MG63 (cell line): Measurements from ENCODE around the gene SPTA1. TPM values are rescaled to one million over a fixed set of nuclear protein-coding genes. Genes with fewer than 3 reads are reported as not detected.
"Not testable (repeated sequence)": the region's sequence is repeated elsewhere in the genome, so short reads cannot be mapped to it uniquely, and the experiment has no call there.

Experiments used
- DNase-seq: peaks from one replicate; pipeline ENCODE4 v3.0.0-alpha.2; 2020
- H3K27me3 ChIP-seq: fragments of 250-450 bp; sonication (Bioruptor Pico); 2 replicates; pipeline ENCODE4 v1.5.1; 2020; ENCODE audit warnings: mild to moderate bottlenecking, moderate library complexity
- H3K36me3 ChIP-seq: fragments of 250-450 bp; sonication (Bioruptor Pico); 2 replicates; pipeline ENCODE4 v1.5.1; 2020; ENCODE audit warnings: mild to moderate bottlenecking, moderate library complexity
- H3K4me3 ChIP-seq: fragments of 250-450 bp; sonication (Bioruptor Pico); 2 replicates; pipeline ENCODE4 v1.5.1; 2020; ENCODE audit warnings: mild to moderate bottlenecking, moderate library complexity
- H3K9me3 ChIP-seq: fragments of 250-450 bp; sonication (Bioruptor Pico); 2 replicates; pipeline ENCODE4 v1.5.1; 2020; ENCODE audit warnings: mild to moderate bottlenecking, moderate library complexity
- total RNA-seq: library from RNA; depleted of rRNA; stranded (reverse); fragments of >200 nt; shearing (Covaris generic); gene quantifications from 2 replicates; pipeline ENCODE4 v1.2.3, GENCODE V29; 2014; ENCODE audit warnings: low replicate concordance

The SPTA1 gene
- total RNA-seq, 1 experiment from 2014 or later, result not detected

DNA sequence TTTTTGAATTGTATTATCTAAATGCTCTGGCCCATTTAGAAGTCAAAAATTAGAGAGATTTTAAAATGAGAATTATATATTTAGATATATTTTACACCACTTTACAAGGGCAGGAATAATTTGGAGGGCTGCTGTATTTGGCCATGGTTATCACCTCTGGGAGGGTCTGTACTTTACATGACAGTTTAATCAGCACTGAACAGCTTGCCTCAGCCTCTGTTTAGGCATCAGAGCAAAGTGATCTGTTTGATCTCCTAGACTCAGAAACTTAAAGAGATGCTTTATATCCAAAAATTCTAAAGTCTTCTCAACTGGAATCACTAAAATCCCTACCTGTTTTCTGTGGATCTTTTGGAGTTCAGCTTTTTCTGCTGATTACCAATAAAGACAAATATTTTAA, 5.4 kb upstream of the SPTA1 start:
- no peaks in the 10 kb centered on the region for H3K9me3 ChIP-seq
- no peak for DNase-seq
- H3K36me3 ChIP-seq, result no peaks in the 10 kb centered on the region
- no peaks in the 10 kb centered on the region for H3K27me3 ChIP-seq
- no peak overlapping the region for H3K4me3 ChIP-seq

DNA sequence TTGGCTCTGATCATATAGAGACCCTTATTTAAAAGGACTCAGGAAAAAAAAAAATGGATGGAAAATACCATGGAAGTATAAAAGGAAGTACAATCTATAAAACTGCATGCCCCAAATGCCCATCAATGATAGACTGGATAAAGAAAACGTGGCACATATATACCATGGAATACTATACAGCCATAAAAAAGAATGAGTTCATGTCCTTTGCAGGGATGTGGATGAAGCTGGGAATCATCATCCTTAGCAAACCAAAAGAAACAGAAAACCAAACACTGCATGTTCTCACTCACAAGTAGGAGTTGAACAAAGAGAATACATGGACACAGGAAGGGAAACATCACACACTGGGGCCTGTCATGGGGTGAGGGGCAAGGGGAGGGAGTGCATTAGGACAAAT, 4.6 kb upstream of the SPTA1 start:
- H3K4me3 ChIP-seq, DNase-seq, H3K36me3 ChIP-seq, H3K27me3 ChIP-seq, H3K9me3 ChIP-seq: not testable (repeated sequence)

DNA sequence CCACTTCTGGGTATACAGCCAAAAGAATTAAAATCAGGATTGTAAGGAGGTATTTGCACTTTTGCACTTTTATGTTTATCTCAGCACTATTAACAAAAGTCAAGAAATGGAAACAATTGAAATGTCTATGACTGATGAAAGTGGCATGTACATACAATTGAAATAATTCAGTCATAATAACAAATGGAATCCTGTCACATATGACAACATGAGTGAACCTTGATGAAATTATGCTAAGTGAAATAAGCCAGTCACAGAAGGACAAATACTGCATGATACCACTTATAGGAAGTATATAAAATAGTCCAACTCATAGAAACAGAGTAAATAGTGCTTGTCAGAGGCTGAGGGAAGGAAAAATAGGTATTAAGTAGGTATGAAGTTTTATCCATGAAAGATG, 3.4 kb upstream of the SPTA1 start:
- DNase-seq, result no peak
- no peak overlapping the region for H3K4me3 ChIP-seq
- H3K9me3 ChIP-seq, result no peaks in the 10 kb centered on the region
- H3K36me3 ChIP-seq, result no peaks in the 10 kb centered on the region
- no peaks in the 10 kb centered on the region for H3K27me3 ChIP-seq

DNA sequence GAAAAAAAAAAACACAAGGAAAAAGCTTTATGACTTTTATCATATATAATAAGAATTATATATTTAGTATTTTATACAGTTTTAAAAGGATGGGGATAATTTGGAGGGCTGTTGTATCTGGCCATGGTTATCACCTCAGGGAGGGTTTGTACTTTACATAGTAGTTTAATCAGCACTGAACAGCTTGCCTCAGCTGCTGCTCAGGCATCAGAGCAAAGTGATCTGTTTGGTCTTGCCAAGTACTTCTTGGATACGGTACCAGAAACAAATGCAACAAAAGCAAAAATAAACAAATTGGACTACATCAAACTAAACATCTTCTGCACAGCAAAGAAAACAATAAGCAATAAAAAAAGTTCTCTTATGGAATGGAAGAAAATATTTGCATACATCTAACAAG, 2.6 kb upstream of the SPTA1 start:
- no peak for DNase-seq

DNA sequence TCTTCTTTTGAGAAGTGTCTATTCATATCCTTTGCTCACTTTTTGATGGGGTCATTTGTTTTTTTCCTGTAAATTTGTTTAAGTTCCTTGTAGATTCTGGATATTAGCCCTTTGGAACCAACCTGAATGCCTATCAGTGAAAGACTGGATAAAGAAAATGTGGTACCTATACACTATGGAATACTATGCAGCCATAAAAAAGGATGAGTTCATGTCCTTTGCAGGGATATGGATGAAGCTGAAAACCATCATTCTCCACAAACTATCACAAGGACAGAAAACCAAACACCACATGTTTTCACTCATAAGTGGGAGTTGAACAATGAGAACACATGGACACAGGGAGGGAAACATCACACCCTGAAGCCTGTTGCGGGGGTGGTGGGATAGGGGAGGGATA, 1.8 kb upstream of the SPTA1 start:
- not testable (repeated sequence) for H3K36me3 ChIP-seq, DNase-seq, H3K4me3 ChIP-seq, H3K27me3 ChIP-seq, H3K9me3 ChIP-seq

More for the DNA sequence above, 2.6 kb upstream of the SPTA1 start:
- Histone ChIP-seq H3K4me3 (no peak overlapping the region), H3K9me3 (no peaks in the 10 kb centered on the region), H3K27me3 (peaks cover under 1% of the 10 kb centered on the region; the same call in 1 of the 2 replicates), H3K36me3 (no peaks in the 10 kb centered on the region)

DNA sequence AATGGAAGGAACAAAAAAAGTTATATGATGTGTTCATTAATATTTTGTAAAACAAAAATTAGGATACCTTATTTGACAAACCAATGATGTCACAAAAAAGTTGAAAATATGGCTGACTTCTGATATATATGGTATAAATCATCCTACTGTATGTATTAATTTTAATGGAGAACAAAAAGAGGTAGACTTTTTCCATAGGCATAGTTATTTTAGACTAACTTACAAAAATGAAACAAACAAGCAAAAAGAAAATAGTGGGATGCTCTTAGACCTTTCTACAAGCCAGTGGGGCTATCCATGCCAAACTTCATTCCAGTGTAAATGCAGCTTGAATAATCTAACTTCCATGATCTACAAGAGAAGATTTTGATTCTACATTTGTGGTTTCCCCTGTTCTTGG, 522 bp upstream of the SPTA1 start:
- Histone ChIP-seq H3K27me3 (peaks cover 4% of the 10 kb centered on the region; the same call in 1 of the 2 replicates), H3K9me3 (no peaks in the 10 kb centered on the region), H3K4me3 (no peak overlapping the region), H3K36me3 (no peaks in the 10 kb centered on the region)
- no peak for DNase-seq

DNA sequence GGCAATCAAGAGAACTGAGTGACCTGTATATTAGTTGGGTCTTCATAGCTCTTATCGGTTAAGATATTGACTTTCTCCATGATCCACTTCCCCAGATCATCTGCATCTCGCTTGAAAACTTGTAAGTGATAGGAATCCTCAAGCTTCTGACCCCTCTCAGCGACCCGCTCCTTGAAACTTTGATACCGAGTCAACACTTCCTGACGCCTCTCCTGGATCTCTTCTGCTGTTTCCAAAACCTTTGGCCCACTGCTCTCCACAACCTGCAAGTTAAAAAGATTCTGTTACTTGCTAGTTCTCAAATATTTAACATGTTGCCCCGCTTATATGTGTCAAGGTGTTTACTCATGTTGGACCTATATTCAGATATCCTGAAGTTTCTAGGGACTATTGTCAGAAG, 1.4 kb downstream of the SPTA1 start:
- Histone ChIP-seq H3K9me3 (no peaks in the 10 kb centered on the region), H3K36me3 (no peaks in the 10 kb centered on the region), H3K27me3 (peaks cover 7% of the 10 kb centered on the region), H3K4me3 (no peak overlapping the region)
- DNase-seq, result no peak

DNA sequence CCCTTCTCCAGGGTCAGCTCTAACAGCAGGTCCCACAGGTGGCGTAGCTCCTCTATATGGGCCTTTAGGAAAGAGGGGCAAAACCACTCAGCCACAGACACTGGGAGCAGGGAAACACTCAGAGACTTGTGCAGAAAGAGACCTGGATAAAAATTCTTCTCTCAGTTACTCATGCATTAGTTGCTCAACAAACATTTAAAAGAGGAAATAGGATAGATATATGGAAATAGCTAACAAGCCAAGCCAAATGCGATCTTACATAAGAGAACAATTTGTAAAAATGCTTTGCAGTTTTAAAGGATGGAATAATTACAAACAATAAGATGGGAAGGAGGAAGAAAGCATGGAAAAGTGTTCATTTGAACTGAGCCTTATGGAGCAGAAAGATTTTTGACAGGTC, 4.9 kb downstream of the SPTA1 start:
- Histone ChIP-seq H3K9me3 (no peaks in the 10 kb centered on the region), H3K4me3 (no peak overlapping the region), H3K36me3 (no peaks in the 10 kb centered on the region), H3K27me3 (peaks cover 7% of the 10 kb centered on the region)
- DNase-seq, result no peak

DNA sequence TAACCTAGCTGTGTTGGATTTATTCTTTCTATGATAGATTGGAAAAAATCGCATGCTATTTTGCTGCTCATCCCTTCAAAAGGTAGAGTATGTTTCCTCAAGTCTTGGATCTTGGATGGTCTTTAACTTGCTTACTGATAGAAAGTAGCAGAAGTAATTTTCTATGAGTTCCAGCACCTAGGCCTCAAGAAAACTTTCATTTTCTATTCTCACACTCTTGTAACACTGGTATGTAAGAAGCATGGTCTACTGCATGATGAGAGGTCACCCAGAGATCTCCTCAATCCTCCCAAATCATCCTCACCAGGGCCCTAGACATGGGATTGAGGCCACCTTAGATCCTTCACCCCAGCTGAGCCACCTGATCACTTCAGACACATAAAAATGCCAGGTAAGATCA, 7.2 kb downstream of the SPTA1 start:
- no peaks in the 10 kb centered on the region for H3K36me3 ChIP-seq
- no peaks in the 10 kb centered on the region for H3K9me3 ChIP-seq
- H3K27me3 ChIP-seq, result peaks cover 7% of the 10 kb centered on the region
- DNase-seq, result no peak
- H3K4me3 ChIP-seq, result no peak overlapping the region

DNA sequence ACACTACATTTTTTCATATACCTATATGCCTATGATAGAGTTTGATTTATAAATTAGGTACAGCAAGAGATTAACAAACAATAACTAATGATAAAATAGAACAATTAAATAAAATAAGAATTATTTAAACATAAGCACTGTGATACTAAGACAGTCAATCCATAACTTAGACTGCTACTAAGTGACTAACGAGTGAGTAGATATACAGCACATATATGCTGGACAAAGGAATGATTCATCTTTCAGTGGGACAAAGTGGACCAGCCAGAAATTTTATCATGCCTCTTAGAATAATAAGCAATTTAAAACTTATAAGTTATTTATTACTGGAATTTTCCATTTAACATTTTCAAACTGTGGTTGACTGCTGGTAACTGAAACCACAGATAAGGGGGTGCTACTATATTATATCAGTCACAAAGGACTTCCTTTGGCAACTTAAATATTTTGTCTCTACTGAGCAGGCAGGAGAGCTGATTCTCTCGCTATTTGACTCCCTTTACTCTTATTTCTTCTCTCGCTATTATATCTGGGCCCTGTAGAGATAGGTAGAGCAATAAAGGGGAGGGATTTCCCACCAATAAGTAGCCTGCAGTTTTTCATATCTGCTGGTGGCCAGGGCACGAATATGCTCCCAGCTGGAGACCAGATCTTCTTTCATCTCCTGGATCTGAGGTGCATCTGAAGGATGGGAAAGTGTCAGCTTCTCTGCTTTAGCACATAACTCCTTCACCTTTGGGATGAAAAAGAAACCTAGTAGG, 10.8 kb downstream of the SPTA1 start:
- DNase-seq, result no peak
- H3K4me3 ChIP-seq, result no peak overlapping the region
- peaks cover 3% of the 10 kb centered on the region; the same call in 1 of the 2 replicates for H3K27me3 ChIP-seq
- H3K9me3 ChIP-seq, result no peaks in the 10 kb centered on the region
- H3K36me3 ChIP-seq, result no peaks in the 10 kb centered on the region

DNA sequence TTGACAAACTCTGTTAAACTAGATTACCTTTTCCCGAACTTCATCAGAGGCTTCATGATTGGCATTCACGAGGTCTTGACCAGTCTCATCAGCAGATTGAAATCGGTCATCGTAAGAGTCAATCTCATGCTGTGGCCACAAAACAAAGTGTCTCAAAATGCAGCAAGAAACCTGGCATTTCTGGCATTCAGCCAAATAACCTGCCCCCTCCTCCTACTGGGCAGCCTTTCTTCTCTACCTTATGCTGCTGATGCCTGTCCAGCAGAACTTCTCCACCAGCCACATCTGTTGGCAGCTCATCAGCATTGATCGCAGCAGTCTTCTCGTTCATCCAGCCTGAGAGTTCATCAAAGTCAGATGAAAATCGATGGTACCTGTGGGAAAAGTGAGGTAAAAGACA, 12.2 kb downstream of the SPTA1 start:
- H3K27me3 ChIP-seq, result no peaks in the 10 kb centered on the region; the same call in none of the 2 replicates
- no peaks in the 10 kb centered on the region for H3K36me3 ChIP-seq
- no peaks in the 10 kb centered on the region for H3K9me3 ChIP-seq
- no peak overlapping the region for H3K4me3 ChIP-seq
- no peak for DNase-seq

DNA sequence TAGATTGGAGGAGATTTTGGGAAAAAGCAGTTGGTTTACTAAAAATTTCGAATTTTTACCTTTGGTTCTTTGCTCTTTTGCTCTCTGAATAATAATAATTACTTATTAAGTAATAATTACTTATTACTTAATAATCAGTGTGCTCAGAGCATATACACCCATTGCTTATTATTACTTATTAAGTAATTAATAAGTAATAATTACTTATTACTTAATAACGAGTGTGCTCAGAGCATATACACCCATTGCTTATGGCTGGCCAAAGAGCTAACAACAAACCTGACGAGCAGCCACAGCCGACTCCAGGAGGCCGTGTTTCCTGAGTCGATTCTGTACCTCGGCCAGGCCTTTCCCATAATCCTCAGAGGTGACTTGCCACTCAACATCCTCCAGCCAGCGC, 20.5 kb downstream of the SPTA1 start:
- Histone ChIP-seq H3K4me3 (no peak overlapping the region), H3K9me3 (no peaks in the 10 kb centered on the region), H3K27me3 (peaks cover 2% of the 10 kb centered on the region; the same call in 1 of the 2 replicates), H3K36me3 (no peaks in the 10 kb centered on the region)
- no peak for DNase-seq

DNA sequence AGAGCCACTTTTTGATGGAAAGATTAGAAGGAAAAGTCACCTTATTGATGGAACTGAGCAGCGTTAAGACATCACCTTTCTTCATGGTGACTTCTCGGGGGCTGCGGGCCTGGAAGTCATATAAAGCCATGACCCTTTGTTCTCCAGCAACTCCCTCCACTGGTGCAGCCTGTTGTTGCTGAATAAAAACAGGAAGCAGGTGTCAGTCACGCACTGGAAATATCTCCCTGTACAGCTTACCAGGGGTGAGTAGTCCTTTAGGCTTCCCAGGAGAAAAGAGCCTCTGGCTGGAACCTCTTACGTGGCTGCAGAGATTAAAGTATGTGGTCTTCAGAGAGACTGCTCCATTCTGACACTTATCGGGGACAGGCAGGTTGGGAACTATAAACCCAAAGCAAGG, 31.9 kb downstream of the SPTA1 start:
- Histone ChIP-seq H3K36me3 (no peaks in the 10 kb centered on the region), H3K4me3 (no peak overlapping the region), H3K27me3 (no peaks in the 10 kb centered on the region), H3K9me3 (no peaks in the 10 kb centered on the region)
- no peak for DNase-seq

DNA sequence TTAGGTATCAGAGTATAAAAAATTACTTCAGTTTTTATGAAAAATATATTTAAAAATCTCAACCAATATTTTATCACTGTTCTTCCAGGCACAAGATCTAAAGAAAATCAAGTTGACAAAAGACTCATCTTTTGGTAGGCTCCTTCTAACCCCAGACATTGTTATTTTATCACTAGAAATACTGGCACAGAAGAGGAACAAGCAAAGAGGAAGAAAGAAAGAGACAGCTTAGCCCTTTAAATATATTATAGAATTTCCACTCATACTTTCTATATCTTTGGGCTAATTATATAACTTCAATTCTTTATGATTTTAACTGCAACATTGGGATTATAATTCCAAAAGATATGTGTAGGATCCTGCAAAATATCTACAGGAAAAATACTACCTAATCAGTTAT, 32.4 kb downstream of the SPTA1 start:
- DNase-seq, result no peak
- Histone ChIP-seq H3K36me3 (no peaks in the 10 kb centered on the region), H3K9me3 (no peaks in the 10 kb centered on the region), H3K27me3 (no peaks in the 10 kb centered on the region), H3K4me3 (no peak overlapping the region)

DNA sequence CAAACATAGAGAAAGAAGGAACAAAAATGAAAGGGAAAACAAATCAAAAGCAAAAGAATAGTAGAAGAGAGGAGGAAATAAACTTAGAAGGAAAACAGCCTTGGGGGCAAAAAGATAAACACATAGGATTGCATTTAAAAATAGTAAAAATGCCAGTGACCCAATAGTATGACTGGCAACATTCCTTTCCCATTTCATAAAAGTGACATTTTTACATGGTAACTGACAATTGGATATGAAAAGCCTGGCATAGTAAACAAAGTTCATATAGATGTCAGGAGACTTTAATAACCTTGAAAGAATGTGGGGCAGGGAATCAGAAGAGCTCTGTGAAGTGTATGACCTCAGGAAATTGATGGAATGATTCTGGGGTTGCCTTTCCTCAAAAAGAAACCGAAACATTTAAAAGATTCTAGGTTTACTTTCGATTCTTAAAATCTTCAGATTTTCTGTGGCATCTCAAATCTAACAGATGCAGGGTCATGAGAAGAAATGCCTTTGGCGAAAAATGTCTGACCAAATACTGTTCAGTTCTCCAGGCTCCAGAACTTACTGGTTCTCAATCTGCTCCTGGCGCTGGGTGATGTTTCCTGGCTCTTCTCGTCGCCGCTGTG, 33.7 kb downstream of the SPTA1 start:
- Histone ChIP-seq H3K4me3 (peak overlapping the region; percentile 19), H3K36me3 (no peaks in the 10 kb centered on the region), H3K27me3 (no peaks in the 10 kb centered on the region), H3K9me3 (no peaks in the 10 kb centered on the region)
- peak; percentile 14 for DNase-seq

DNA sequence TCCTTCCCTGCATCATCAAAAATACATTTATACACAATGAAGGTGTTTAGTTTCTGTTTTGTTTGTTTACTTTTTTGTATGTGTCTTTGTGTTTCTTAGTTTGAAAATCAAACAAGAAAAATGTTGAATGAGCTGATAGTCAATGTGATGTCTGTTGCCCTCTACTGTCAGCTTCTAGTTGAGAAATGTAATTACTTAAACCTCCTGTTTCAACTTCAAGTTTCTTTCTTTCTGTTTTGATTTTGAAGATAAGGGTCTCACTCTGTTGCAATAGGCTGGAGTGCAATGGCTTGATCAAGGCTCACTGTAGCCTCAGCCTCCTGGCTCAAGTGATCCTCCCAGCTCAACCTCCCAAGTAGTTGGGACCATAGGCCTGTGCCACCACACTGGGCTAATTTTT, 37.5 kb downstream of the SPTA1 start:
- Histone ChIP-seq H3K36me3 (no peaks in the 10 kb centered on the region), H3K27me3 (peaks cover 2% of the 10 kb centered on the region; the same call in 1 of the 2 replicates), H3K9me3 (no peaks in the 10 kb centered on the region), H3K4me3 (no peak overlapping the region)
- no peak for DNase-seq

DNA sequence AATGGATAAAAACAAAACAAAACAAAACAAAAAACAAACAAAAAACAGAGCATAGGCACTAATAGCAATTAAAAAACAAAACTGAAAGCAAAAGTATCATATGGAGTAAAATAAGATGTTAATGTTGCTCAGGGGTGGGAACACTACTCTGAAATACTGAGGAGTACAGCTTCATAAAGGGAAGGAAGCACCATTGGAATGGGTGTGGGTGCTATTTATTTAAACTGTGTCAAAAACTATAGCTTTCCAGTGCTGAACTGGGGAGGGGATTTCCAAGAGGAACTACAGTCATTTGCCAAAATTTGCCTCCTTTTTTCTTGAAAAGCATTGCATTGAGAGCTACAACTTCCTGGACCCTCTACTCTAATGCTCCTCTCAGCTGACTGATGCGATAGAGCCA, 40.0 kb downstream of the SPTA1 start:
- peaks cover 2% of the 10 kb centered on the region; the same call in 1 of the 2 replicates for H3K27me3 ChIP-seq
- DNase-seq, result no peak
- H3K4me3 ChIP-seq, result no peak overlapping the region
- H3K9me3 ChIP-seq, result no peaks in the 10 kb centered on the region
- H3K36me3 ChIP-seq, result no peaks in the 10 kb centered on the region

DNA sequence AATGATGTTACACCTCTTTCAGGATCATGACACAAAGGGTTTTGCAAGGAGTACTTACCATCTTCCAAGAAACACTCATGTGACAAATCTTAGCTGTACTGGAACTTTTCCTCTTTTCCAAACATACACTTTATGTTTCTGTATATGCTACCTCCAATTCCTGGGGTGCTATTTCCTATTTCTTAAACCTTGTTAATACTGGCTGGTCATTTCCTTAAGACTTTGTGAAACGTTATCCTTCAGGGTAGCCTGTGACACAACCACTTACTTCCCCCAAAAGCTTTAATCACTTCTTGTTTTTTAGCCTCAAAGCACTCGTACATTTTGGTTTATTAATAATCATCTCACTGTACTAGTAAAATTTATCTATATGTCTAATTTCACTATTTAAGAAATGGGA, 42.1 kb downstream of the SPTA1 start:
- DNase-seq, result no peak
- no peaks in the 10 kb centered on the region for H3K36me3 ChIP-seq
- H3K4me3 ChIP-seq, result no peak overlapping the region
- H3K27me3 ChIP-seq, result peaks cover 2% of the 10 kb centered on the region; the same call in 1 of the 2 replicates
- H3K9me3 ChIP-seq, result no peaks in the 10 kb centered on the region
